Embryonic facial prominence (tissue), 1 donor: ENCODE data around the gene TRAF6.

Source experiments
- DNase-seq: peaks from one replicate; pipeline ENCODE4 v3.0.0-alpha.2; 2016; ENCODE audit errors: extremely low spot score

The TRAF6 gene

DNA sequence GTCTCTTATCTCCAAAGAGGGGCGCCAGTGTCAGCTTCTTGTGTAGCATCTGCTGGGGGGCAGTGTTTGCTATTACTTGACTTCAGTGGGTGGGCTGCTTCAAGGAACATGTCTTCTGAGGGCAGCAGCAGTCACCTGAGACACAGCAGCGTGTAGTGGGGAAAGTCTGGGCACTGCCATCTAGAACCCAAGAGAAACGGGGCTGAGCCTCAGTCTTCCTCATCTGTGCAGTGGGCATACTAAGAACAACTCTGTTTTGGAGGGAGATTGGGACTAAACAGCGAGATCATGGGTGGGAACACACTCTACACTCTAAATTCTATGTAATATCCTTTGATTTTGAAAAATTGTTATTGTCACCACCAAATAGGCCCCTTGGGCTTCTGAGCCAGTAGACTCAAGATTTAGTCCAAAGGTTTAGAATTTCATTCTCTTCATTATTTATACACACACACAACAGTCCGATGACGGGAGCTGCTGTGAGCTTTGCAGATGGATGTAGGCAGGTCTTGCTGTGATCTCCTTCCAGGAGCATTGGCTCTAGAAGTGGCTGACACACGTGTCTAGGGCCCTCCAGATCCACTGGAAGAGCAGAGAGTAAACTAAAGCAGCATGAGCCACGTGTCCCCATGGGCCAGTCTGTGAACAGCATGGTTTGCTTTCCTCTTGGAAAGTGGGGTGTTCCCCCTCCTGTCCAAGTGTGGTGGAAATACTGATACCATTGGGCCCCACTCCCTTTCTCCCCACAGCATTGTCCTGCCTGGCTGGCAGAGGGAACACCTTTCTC, 51.8 kb downstream of the TRAF6 start:
- no peak for DNase-seq

GRCh38 chr11:36456156-36456555, 53.9 kb downstream of the TRAF6 start:
- DNase-seq: no peak

- peak; percentile 37 for DNase-seq
Observed at GRCh38 chr11:36455658-36456111, 54.4 kb downstream of the TRAF6 start.

GRCh38 chr11:36454941-36455631, 55.0 kb downstream of the TRAF6 start:
- DNase-seq: no peak

DNA sequence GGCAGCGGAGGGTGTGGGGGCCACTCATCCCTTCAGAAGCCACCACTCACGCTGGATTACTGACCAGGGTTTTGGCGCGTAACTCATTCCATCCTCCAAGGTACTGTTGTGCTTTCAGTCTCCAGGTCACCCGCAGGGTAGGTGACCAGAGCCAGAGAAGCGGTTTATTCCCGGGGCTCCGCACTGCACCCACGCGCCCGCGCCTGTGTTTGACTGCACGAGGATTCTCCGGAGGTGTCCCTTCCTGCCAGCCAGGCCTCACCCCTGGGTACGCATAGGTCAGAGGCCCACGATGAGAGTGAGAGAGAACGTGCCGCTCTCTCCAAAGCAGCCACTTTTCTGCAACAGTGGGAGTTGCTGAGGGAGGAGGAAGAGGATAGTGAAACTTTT, 55.5 kb downstream of the TRAF6 start:
- DNase-seq: no peak

- no peak for DNase-seq
Observed at GRCh38 chr11:36453678-36454077, 56.4 kb downstream of the TRAF6 start.

DNA sequence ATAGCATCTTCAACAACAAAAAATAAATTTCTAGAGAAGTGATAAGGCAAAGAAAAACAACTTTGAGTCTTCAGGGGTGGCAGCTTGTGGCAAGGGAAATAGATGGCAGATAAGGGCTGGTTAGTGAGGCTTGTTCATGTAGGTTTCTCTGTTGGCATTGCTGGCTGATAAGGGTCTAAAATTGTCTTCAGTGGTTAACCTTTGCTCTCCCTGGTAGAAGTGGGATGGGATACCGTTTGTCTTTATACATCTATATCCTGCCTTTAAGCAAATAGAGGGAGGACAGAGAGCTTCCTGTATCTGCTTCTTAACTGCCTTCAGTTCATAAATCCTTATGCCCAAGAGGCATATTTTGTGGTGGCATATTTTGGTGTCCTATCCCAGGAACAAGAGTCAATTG, 57.1 kb downstream of the TRAF6 start:
- no peak for DNase-seq

DNA sequence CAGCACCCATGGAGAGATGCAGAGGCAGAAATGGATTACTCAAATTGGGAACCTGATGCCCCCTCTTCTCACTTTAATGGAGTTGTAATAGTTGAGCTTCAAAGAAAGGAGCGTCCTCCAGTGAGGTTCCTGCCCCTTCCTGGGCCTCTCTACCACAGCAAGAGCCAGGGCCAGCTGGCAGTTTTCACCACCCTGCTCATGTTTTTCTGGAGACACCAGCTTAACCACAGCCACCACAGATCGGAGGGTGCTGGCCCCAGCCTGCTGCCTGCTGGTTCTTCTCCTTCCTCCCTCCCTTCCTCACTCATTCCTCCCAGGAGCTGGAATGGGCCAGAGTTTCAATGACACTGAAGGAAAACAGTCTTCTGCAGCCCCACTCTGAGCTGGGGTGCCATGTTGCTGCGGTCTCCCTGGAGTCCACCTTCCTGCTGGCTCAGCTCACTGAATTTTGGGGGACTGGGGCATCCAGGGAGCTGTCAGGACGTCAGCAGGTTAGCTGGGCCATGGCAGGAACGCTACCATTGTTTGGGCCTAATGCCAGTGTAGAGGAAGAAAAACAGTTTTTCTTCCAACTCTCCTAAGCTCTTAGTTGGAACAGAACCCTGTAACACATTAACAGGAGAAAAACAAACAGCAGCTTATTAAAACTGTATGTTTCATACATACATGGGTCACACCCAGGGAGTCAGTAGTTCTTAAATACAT, 57.7 kb downstream of the TRAF6 start:
- no peak for DNase-seq

DNA sequence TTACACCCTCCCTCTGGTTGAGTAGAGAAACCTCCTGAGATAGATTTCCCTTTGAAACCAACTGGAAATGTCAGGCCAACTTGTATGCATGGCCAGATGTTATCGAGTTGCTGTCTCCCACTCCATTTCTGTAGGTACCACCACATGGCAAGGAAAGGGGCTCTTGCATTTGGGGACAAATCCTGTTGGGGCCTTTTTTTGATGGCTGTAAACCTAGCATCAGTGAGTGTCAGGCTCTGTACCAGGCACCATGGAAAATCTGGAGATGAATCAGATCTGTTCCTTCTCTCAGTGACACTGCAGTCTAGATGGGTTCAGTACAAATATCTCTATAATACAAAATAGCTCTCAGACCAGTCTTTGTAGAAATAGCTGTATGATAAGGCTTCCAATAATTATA, 58.4 kb downstream of the TRAF6 start:
- no peak for DNase-seq

GRCh38 chr11:36451045-36451444, 59.0 kb downstream of the TRAF6 start:
- no peak for DNase-seq

- no peak for DNase-seq
Observed at GRCh38 chr11:36450110-36450572, 59.9 kb downstream of the TRAF6 start.

DNA sequence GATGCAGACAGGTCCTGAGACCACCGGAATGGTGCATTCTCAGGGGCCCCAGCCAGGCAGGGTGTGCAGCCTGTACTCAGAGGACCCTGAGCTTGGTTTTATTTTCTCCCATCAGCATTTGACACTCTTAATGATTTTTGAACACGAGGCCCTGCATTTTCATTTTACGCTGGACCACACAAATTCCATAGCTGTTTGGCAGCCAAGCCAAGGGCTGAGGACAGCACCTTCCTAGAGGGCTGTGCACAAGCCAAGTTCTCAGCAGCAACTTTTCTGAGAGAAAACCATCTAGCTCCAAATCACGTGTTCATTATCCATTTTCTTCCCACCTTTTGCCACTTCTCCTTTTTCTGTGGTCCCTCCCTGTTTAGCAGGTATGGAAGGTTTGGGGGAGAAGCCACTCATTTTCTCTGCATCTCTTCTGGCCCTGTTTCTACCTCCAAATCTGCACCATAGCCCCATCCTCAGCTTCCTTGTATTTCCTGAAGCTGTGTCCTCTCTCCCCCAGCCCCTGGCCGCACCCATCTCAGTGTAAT, 60.4 kb downstream of the TRAF6 start:
- DNase-seq: no peak

DNA sequence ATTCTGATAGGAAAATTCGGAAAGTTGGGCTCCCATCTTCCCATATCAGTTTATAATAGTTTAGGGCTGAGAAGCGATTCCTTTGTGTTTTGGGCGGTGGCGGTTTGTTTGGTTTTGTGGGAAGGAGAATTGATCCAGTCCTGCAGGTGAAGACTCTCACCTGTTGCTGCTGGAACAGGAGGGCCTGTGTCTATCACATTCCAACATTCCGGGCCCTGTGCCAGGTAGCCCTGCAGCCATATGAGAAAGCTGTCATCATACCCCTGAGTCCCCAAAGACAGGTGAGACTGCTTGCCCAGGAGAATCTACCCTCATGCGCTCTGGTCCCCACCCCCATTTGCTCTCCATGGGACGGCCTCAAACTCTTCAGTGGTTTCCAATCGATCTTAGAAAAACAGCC, 62.1 kb downstream of the TRAF6 start:
- DNase-seq: no peak

- no peak for DNase-seq
Observed at GRCh38 chr11:36447514-36447913, 62.6 kb downstream of the TRAF6 start.

- no peak for DNase-seq
Observed at GRCh38 chr11:36446135-36446534, 63.9 kb downstream of the TRAF6 start.

DNA sequence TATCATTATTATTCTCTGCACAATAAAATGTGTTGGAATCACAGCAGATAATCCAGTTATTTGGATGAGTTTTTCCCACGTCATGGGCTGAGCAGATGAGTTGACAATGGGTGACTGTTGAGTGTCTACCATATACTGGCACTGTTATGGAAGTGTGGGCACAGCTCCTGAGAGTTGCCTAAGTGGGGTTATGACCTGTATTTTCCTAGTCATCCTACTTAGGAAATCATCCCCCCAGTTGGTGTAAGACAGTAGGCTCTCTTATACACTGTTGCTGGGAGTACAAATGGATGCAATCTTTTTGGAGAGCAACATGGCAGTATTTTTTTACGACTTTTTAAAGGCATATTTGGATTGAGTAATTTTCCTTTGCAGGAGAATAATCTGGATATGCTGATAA, 66.4 kb downstream of the TRAF6 start:
- no peak for DNase-seq

DNA sequence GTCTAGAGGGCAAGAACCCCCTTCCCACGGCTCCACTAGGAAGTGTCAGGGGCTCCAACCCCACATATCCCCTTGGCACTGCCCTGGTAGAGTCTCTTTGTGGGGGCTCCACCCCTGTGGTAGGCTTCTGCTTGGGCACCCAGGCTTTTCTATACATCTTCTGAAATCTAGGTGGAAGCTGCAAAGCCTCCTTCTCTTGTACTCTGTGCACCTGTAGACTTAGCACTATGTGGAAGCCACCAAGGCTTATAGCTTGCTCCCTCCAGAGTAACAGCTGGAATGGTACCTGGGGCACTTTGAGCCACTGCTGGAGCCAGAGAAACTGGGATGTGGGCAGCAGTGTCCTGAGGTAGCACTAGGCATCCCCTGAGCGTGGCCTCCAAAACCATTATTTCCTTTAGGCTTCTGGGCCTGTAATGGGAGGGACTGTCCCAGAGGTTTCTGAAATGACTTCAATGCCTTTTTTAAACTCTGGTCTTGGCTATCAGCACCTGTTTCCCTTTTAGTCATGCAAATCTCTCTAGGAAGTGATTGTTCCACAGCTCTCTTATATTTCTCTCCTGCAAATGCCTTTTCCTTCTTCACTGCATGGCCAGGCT, 68.4 kb downstream of the TRAF6 start:
- no peak for DNase-seq

DNA sequence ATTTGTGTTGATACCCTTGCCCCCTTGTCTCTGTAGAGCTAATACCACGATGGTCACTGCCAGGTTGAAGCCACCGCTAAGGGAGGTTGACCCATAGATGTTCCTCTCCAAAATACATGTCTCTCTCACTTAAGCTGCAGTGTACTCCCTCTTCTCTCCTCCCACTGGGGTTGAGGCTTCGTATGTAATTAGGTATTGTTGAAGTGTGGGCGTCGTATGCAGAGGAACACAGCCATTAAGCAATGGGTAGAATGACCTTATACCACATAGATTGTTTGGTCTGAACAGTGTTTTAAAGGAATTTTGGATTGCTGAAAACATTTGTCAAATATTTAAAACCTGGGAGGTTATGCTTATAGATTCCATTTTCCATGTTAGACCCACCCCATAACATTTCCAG, 71.9 kb downstream of the TRAF6 start:
- DNase-seq: no peak

- DNase-seq: no peak
Observed at GRCh38 chr11:36437413-36437812, 72.7 kb downstream of the TRAF6 start.
